ENCODE data around the gene LHFPL6.
A peak's percentile ranks its signal among the peaks of the same experiment; 100 is the strongest.

Gene LHFPL6

DNA sequence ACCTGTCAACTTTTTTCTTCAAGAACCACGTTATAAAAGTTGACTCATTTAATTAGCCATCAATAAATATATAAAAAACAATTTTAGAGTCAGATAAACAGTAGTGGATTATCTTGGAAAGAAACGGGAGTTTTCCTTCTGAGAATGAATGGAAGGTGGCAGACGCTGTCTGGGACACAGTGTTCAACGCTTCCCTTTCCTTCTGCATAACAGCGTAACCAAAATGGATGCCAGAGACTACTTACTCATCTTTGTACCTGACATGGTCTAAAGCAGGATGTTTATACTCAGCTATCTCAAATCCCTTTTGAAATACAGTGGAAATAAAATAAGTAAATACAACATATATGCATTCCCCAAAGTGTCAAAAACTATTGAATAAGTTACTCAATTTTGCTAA, 195.2 kb downstream of the LHFPL6 start:
- no peak for DNase-seq

DNA sequence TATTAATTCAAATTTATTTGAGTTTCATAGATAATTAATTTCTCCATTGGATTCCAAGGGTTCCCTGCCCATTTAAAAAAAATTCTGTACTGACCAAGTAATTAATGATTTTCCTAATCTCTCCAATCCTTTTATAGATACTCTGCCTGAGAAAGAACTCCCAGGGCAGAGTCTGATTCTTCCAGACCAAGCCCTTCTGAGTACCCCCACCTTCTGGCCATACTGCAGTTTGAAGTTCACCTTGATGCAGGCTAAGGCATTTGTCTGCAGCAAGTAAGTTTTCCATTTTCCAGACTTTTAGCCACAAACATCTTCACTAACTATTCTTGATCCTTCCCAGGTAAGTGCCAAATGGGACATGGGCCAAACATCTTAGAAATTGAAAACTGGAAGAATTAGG, 195.9 kb downstream of the LHFPL6 start:
- no peak for DNase-seq

DNA sequence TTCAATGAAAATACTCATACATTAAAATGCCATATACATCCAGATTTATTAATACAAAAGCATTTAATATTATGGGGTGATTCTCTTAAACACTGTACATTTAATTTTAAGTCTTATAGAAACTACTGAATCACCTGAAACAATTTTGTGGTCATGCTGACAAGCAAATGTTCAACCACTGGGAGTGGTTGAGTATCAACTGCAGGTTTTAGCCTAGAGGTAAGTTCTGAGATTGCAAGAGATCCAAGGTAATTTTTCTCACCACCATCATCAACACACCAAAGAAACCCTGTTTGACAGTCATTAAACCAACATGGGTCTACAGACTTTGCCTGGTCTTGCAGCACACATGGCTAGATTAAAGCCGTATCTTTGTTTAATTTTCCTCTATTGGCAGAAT, 196.3 kb downstream of the LHFPL6 start:
- no peak for DNase-seq

DNA sequence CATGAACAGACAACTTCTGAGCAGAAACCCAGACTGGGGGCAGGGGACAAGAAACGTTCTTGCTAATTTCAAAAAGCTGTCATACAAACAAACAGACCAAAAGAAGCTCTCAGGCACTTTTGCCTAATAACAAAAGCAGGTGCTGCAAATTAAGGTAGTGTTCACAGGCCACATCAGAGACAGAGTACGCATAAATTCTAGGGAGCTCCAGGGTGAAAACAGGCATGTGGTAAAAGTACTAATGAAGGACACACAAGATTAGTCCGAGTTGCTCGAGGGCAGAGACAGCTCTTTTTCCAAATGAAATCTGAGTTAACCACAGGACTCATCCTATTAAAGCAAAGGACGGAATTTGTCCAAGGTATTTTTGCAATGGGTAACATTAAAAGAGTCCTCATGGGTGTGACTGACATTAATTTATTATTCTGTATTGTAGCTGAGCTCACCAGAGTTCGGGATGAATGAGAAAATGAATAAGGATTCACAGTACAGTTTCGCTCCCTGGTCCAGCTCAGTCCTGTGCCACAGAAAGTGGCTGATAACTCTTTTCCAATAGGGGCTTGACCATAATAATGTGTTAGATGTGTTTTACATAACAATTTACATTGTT, 197.3 kb downstream of the LHFPL6 start:
- no peak for DNase-seq

DNA sequence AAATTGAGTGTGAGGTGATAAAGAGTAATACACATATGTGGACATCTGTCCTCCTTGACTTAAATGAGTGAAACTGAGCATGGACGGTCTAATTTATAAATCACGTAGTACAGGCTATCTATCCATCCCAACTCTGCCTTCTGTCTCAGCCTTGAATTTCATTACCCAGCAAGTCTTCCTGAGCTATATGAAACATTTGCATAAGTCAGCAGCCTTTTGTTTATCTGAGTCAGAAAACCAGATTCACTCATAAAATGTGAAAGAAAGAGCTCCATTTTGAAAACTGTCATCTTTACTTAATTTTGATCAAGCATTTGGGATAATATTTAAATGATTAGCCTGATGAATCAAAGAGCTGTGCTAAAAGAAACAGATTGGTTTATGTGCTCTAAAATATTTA, 197.9 kb downstream of the LHFPL6 start:
- no peak for DNase-seq

DNA sequence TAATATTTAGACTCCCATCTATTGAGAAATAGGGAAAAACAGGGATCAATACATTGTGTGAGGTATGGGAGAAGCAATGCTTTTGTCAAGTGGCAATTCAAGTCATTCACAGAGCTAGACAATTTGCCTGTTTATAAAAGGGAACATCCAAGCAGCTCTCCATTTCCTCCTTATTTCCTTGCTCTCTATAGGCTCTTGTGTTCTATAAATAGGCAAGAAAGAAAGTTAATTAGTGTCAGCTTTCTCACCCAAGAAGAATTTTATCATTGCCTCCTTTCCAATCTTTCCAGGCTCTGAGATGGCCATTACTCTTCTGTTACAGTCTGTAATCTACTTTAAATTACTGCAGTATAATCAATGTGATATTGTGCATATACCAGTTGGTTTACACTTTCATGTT, 199.9 kb downstream of the LHFPL6 start:
- no peak for DNase-seq

DNA sequence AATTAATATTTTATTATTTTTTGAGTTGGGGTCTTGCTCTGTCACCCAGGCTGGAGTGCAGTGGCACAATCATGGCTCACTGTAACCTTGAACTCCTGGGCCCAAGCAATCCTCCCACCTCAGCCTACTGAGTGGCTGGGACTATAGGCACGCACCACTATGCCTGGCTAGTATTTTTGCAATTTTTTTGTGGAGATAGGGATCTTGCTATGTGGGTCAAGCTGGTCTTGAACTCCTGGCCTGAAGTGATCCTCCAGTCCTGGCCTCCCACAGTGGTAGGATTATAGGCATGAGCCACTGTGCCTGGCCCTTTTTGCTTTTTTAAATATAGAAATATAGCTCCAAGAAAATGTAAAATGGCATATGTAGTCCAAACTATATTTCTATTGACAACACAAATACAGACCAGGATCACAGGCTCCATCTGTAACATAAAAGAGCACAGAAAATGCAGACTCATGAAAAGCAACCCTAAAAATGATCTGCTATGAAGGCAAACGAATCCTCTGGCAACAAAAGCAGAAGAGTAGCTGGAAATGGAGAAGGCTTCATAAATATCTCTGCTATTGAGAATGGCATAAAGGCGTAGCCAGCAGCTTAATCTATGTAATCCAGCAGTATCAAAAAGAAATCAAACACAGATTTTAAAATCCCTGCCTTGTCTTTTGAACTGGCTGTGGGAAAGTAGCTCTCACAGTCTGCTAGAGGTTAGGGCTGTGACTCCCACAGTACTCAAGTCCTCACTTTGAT, 200.6 kb downstream of the LHFPL6 start:
- DNase-seq: no peak

DNA sequence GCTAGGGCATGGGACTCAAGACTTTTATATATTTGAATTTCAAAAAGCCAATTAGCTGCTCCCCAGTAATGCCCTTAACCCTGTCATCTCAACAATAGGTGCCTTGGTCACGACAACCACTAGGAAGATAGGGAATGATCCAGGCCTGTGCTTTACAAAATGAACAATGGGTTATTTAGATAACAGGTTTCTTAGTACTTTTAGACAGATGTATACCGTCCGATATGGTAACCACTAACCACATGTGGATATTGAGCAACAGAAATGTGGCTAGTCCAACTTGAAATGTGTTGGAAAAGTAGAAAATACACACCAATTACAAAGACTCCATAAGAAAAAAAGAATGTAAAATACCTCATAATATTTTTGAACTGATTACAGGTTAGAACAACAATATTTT, 201.2 kb downstream of the LHFPL6 start:
- DNase-seq: no peak

DNA sequence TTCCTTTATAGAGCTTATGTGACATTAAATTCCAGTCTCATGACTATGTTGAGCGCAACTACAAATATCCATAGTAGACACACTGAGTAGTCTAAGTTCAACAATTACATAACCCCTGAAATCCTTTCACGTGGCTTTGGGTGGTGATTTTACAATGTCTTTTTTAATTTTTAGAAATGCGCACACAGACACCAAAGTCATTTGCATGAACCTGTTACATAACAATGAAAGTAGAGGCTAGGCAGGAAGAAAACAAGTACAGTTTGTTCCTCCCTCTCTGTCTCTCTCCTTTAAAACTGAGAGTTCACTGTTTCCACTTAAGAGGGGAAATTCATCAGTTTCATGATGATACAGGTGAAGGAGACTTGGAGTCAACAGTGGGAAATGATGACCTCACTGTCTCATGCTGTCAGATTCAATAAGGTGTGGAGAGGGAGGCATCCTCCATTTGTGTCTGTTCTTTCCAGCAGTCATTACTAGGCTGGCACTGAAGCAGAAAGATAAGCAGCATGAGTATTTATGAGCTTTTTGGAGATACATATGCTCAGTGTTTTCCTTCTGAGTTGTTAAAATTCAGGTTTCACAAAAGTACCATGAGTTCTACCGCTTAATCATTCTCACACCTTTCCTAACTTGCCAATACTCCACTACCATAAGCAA, 201.8 kb downstream of the LHFPL6 start:
- DNase-seq: no peak

DNA sequence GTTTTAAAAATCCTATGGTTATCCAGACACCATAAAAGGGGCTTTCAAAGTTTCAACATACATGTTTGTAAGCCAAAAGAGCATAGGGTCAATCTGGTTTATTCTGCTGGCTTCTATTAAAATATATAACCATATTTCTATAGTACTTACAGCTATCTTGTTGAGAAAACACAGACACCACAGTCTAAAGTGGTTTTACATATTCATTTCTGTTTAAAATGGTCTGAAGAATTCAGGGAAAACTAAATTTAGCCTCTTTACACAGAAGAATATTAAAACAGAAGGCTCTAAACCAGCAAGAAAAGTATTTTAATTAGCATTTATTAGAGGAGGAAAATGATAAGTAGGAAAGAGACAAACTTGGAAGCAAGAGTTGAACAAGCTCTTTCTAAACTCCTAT, 203.9 kb downstream of the LHFPL6 start:
- no peak for DNase-seq

DNA sequence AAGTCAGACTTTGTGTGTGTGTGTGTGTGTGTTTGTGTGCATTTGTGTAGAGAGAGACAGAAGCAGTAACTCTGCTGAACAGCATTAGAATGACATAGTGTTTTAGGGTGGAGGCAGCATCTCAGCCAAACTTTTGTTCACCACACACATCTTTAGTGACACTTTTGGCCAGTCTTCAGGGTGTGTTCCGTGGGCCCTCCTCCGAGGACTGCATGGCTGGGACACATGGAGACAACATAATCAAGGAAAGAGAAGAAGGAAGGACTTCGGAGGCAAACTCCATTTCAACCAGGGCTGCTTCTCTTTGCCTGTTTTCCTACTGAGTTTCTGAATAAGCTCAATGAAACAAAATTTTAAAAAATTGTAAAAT, 205.1 kb downstream of the LHFPL6 start:
- DNase-seq: no peak

DNA sequence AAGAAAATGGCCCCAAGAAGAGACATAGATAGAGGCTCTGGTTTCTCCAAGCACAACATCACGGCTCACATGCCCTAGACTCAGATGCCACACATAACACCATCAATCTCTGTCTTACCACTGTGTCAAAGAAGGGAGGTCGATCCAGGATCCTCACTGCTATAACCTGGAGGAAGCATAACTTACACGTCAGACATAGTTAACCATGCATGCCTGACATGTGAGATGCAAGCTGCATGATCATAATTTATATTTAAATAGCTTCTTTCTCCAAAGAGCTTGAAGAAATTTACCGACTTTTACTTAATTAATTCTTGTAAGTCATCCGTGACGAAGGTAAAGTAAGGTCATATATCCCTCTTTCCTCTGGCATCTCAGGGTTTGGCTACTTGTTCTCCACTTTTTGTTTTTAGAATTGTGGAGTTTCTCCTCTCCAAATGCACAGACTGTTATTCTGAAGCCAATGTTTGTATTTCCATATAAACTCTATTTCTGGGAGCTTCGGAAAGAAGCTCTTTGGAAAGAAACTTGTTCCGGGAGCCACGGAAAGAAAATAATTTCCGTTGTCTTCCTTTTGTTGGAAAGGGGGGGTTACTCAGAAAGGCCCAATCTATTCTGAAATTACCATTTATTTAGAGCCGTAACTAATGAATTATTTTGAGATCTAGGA, 205.6 kb downstream of the LHFPL6 start:
- DNase-seq: no peak

DNA sequence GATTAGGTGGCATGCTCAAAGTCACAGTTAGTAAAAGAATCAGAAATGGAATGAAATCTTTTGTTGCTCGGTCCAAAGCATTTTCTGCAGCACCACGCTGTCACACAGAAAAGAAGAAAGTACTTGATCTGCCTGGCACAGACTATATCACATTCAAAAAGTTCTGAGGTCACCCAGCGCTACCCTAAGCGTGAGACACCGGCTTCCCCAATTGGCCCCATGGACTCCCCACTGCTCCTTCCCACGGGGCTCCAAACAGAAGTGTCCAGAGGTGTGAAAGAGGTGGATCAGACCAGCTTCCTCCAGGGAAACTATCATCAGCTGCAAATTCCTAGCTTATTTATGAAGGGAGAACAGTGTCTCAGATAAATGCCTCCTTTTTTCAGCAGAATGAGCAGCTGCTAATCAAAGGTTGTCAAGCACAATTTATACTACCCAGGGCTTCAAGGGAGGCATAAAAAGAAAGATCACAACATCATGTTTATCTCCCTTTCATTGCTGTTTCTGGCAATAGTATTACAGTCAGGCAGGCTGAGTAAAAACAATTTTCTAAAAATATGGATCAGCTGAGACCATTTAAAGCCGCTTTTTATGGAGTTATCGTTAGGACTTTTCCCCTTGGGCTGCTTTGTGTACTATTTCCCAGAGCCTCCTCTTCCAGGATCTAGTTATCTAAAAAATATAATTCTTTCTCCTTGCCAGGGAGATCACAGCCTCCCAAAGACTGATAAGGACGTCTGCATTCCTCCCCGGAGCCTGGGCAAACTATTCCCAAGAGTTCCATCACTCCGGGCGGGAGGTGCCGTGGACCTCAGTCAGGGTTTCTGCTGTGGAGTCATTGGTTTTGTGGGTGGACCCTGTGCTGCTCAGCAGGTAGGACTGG, 208.0 kb downstream of the LHFPL6 start:
- no peak for DNase-seq

DNA sequence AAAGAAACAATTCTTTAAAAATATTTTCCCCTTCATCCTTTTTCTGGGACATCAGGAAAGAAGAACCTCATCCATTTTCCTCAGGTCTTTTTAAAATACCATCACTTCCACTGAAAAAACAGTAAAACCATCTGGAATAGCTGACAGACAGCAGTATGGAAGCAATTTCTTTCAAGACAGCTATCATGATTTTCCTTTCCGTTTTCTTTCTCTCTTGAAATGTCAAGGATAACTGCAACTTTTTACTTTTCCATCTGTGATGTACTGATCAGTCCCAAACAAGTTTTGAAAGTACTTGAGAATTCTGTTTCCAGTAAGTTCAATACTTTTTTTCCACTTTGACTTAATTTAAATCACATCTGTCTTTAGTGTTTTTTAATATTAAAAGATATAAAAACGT, 211.2 kb downstream of the LHFPL6 start:
- no peak for DNase-seq

DNA sequence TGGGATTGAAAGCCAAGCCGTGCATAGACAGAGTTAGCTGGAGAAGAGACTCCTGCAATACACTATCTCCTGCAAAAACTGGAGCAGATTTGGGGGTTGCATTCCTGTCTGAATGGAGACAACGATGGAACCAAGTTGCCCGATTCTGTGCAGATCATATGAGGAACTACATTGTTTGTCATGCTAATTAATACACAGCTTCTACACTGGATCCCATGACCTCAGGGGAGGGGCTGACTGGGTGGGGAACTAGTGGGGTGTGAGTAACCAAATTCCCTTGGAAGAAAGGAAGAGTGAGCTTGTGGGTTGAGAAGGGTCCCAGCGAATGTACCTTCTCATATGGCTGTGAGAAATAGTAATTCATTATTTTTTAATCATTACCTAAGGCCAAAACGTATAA, 214.0 kb downstream of the LHFPL6 start:
- no peak for DNase-seq

DNA sequence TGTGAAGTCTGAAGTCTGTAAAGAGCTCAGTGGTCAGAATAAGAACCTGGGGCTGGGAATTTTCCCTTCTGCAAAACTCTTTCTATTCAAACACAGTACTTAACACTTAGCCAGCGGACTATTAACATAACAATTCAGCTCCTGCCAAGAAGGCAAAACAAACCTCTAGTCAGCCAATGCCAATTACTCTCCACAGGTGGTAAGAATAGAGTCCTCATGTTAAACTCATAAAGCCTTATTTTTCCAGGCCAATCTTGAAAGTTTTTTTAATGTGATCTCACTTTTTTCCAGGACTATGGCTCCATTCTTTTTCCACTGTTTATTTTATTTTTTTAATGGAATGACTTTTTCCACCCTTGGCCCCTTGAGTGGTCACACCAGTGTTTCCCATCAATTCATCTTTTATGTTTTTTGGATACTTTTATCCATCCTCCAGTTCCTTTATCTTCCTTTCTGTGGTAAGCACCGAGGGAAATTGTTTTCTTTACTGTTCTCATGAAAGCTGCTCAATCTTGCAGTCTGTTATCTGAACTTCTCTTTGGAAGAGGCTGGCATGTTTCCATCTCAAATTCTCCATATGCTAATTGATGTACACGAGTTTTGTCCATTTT, 217.3 kb downstream of the LHFPL6 start:
- DNase-seq: peak; percentile 52

DNA sequence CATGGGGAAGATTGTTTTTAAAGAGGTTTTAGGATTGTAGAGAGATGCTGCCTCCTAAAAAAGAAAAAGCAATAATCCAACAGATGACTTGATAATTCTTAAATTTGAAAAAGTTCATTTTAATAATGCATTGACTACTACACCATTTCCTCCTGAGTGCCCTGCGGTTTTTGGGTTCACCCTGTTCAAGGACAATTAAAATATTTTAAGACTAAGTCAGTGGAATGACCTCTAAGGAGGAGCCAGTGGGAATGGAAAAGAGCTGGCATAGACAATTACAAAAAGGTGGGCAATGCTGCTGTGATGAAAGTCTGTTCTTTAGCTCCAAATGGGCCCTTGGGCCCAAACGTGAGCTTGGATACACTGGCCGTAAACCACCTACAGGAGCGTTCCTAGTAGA, 217.8 kb downstream of the LHFPL6 start:
- no peak for DNase-seq

DNA sequence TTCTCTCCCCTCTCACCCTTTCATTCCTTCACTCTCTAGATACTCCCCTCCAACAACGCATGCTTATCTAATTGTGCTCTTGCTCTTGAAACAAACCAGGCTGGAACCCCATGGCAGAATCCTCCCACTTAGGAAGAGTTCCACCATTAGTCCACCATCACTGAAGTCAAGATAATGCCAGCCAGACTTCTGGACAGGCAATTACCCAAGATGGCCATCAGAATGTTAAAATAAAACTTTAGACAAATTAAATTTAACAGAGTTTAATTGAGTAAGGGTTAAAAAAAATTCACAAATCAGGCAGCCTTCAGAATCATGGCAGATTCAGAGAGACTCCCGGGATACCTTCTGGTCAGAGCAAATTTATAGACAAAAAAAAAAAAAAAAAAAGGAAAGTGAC, 221.5 kb downstream of the LHFPL6 start:
- no peak for DNase-seq

DNA sequence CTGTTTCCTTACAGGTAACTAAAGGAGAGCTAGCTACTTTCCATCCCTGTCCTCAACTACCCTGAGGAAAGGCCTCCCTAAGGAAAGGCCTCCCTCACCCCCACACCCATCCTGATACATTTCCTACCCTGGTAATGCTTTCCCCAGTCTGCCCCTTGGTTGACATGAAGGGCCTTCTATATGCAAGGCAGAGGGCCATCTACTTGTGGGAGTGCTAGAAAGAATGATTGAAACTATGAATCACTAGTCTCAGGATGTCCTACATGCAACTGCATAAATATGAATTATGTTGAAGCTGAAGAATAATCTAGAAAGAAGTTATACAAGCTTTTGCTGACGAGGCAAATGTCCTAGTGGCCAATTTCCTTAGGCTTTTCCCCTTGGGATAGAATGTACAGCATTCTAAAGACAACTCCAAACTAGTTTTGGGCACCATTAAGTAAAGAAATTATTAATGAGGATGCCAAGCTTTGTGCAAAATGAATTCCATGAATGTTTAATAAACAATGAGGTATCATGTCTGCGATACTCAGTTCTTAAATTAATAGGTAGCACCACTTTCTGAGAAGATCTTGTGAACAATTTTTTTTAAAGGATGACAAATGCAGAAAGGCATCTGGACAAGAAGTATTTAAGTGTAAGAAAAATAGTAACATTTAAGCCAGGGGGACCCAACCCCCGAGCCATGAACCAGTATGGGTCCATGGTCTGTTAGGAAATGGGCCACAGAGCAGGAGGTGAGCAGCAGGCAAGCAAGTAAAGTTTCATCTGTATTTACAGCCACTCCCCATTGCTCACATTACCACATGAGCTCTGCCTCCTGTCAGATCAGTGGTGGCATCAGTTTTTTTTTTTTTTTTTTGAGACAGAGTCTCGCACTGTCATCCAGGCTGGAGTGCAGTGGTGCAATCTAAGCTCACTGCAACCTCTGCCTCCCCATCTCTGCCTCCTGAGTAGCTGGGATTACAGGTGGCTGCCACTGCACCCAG, 223.0 kb downstream of the LHFPL6 start:
- no peak for DNase-seq

DNA sequence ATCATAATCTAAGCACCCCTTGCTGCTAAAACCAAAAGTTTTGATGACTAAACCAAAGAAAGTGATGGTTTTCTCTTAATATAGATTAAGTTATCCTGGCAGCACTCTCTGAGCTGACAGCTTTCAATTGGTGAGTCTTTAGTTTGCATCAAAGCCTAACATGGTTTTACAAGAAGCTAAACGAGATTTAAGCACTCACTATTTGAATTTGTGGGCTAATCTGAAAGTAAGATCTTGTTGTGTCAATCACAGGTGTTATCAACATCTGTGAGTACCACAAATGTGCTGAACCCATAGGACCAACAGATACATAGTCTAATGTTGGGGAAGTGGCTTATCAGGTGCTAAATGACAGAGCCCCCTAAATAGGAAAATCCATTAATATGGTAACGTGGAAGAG, 223.9 kb downstream of the LHFPL6 start:
- DNase-seq: no peak

DNA sequence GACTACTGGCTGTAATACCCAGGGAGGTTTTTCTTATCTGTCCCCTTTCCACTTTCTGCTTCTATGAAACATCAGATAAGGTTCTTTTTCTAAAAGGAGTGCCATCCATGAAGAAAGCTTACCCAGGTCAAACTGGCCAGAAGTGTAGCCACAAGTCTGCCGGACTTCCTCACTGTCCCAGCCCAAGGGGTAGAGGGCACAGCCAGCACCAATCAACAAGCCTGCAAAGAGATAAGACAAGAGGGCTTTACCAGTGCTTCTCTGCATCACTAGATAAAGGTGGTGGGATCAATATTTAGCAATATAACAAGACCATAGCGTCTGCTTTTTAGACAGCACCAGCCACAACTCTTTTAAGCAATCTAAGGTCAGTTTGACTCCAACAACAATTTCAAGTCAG, 224.7 kb downstream of the LHFPL6 start:
- DNase-seq: no peak
